CD1c-positive myeloid dendritic cell (primary cell): ENCODE measurements around the gene NFAT5.
"Not testable (repeated sequence)": the region's sequence is repeated elsewhere in the genome, so short reads cannot be mapped to it uniquely, and the experiment has no call there.

Experiments
- DNase-seq: peaks from one replicate; pipeline ENCODE4 v3.0.0-alpha.2; 2016; ENCODE audit errors: extremely low spot score

The NFAT5 gene

DNA sequence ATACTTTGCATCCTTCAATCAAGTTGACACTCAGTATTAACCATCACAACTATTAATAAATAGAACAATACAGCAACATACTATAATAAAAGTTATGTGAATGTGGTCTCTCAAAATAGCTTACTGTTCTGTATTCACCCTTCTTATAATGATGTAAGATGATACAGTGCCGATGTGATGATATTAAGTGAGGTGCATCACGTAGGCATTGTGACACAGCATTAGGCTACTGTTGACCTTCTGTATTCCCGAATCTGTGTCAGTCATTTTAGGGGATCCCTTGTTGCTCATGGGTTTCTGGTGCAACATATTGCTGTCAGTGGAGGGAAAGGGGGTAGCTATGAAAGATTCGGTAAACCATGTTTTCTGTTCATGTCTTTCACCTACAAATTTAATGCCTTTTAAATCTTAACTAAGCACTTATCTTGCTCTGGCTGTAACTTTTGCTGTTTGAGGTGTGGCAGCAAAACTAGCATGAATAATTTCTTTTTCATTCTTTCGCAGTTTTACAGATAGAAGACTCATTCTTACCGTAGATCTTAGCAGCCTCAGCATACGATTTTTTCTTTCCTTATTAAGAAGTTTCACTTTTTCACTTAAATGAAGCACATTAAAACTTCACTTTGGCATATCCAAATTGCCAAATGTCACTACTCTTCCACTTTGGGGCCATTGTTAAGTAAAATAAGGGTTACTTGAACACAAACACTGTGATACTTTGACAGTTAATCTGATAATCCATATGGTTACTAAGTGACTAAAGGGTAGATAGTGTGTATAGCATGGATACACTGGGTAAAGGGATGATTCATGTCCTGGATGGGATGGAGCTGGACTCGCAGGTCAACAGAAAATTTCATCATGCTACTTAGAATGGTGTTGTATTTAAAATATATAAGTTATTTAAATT is 29.6 kb downstream of the NFAT5 start:
- DNase-seq = no peak

DNA sequence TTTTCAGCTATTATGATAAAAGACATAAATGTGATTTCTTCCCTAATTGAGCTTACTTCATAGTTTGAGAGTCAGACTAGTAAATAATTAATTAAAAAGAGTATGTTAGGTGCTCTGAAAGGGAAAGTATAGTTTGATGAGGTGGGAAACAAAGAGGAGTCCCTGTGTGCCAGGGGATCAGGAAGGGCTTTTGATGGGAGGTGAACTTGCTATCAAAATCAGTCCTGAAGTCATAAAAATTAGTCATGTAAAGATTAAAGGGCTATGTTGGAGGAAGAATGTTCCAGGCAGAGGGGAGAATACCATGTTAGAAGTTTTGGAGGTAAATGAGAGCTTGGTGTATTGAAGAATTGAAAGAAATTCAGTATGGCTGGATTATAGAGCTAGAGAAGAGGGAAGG is 31.0 kb downstream of the NFAT5 start:
- DNase-seq = no peak

DNA sequence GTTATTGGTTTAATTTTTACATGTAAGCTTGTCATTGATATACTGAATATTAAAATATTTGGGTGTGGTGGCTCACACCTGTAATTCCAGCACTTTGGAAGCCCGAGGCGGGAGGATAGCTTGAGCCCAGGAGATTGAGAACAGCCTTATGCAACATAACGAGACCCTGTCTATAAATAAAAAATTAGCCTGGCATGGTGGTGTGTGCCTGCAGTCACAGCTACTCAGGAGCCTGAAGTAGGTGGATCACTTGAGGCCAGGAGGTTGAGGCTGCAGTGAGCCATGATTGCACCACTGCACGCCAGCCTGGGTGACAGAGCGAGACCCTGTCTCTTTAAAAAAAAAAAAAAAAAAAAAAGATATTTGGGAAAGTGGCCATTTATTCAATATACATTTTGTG is 32.3 kb downstream of the NFAT5 start:
- no peak for DNase-seq

DNA sequence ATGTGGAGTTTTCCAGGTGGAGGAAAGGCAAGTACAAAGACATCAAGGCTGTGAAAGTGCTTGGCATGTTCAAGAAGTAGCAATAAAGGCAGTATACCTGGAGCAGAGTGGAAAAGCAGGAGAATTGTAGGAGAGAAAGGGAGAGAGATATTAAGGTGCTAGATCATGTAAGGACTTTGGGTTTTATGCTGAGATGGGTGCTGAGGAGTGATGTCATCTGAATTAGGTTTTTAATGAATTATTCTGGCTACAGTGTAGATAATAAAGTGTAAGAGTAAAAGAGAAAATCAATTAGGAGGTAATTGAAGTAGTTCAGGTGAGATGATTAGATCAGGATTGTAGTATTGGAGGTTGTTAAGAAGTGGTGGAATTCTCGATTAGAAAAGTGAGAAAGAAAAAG is 34.0 kb downstream of the NFAT5 start:
- DNase-seq = no peak

DNA sequence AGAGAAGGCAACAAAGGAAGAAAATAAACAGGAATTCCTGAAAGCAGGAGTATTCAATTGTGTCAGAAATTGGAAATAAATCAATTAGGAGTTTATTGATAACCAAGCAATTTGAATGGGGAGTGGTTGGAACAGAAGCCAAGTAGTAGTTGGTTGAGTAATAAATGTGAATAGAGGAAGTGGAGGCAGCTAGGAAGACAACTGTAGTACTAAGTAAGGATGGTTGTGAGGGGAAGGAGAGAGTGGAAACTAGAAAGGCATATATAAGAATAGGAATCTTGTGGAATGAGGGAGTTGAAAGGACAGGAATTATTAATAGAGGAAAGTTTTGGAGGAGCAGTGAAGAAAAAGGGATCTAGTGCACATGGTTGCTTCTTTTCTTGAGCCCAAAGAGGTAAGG is 34.4 kb downstream of the NFAT5 start:
- DNase-seq = peak; percentile 24

DNA sequence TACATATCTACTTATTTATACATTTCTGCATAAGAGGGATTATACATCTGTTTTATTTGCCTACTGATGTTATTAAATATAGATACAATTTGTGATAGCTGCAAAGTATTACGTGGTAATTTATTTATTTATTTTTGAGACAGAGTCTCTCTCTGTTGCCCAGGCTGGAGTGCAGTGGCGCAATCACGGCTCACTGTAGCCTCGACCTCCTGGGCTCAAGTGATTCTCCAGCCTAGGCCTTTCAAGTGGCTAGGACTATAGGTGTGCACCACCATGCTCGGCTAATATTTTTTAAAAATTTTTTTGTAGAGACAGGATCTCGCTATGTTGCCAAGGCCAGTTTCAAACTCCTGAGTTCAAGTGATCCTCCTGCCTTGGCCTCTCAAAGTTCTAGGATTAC is 35.5 kb downstream of the NFAT5 start:
- no peak for DNase-seq

DNA sequence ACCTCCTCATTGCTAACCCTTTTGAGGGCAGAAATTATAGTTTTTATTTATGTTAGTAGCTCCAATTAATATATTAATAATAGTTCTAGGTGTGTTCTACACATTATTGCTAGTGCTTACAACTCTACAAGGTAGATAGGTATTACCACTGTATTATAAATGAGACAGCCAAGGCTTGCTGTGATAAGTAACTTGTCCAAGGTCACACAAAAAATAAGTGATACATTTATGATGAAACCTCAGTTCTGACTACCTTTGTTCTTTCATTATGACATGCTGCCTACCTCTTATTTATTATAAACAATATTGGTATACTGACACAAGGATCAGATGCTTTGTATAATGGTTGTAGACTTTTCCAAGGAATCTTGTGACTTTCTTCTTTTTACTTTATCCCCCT is 41.2 kb downstream of the NFAT5 start:
- DNase-seq = no peak

DNA sequence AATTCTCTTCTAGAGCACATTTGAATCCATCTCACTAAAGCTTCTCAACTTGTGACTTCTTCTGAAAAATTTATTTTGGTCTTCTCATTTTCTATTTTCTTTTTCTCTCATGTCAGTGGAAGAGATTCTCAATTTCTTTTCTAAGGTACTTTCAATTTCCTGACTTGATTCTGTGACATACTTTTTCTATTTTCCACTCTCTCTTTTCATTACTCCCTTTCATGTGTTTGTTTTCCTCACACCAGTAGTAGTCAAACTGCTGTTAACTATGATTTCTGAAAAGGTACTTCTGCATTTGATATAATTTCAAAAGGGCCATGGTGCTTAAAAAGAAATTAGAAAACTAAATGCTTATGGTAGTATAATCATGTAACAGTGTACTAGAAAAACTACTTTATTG is 41.9 kb downstream of the NFAT5 start:
- DNase-seq = no peak

DNA sequence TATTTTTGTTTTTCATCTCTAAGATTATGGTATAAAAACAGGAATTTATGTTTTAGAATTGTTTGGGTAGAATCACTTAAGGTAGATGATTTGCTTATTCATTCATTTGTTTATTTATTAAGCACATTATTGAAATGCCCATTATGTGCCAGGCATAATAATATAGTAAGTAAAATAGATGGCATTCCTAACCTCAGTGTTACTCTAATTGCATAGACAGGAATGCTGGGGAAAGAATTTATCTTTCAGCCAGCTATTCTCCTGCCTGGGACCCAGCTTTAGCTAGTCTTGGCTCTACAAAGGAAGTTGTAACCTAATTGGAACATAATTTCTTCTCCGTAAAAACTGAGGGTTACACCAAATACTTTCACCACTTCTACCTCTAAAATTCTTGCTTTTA is 44.6 kb downstream of the NFAT5 start:
- DNase-seq = no peak

DNA sequence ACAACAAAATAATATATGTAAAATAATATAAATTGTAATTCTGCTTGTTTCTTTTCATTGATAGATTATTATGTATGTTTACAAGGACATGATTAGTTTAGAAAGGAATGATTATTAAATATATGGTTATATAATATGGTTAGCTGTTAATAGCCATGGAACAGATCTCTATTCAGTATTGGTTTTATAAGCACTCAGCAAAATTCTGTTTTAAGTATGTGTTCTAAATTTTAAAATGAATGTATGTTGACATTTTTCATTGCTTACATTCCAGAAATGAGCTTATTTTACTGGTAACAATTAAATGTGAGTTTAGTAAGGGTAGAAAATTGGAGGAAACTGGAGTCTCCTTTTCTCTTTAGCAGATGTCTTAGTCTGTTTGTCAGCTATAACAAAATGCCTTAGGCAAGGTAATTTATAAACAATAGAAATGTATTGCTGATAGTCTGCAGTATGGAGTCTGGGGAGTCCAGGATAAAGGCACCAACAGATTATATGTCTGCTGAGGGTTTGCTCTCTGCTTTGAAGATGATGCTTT is 45.4 kb downstream of the NFAT5 start:
- DNase-seq = no peak

DNA sequence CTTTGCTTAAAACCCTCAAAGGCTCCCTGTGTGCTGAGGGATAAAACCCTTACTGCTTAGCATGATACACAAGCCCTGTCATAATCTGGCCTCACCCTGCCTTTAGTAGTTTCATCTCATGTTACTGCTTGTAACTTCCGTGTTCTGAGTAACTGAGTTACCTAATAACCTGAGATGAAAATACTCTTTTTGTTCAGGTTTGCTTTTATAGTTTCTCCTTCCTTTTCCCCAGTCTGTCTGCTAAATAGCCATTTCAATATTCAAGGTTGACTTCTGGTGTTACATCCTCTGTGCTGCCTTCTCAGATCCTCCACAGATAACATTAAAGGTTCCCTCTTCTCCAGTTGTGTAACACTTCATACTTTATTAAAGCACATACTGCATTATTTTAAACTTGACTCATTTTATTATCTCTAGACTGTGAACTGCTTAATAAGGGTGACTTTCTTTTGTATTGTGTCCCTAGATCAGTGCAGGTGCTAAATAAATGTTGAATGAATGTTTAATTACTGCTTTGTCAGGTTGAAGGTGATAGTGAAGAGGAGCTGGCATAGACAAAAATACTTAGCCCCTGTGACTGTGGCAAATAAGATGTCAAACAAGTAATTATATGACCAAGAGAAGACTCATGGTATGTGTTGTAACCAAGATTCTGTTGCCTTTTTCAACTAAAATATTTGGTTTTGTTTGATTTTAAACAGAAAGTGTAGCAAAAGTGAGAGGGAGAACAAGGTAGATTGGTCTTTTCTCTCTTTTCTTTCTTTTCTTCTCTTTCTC is 47.8 kb downstream of the NFAT5 start:
- peak; percentile 13 for DNase-seq

DNA sequence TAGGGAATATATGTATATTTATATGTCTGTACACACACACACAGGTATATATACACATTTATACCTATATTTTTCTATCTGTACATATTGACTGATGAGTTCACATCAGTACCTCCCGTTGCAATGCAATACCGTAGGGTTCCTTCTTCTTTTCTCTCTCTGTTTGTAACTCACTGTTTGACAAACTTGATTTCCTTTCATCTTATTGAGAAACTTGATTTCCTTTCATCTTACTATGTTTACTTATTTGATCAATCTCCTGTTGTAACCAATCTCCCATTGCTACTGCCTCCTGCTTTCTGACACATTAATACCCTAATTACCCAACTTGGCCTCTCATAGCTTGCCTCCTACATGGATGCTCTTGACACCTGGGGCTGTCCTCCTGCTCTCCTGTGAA is 49.8 kb downstream of the NFAT5 start:
- no peak for DNase-seq

DNA sequence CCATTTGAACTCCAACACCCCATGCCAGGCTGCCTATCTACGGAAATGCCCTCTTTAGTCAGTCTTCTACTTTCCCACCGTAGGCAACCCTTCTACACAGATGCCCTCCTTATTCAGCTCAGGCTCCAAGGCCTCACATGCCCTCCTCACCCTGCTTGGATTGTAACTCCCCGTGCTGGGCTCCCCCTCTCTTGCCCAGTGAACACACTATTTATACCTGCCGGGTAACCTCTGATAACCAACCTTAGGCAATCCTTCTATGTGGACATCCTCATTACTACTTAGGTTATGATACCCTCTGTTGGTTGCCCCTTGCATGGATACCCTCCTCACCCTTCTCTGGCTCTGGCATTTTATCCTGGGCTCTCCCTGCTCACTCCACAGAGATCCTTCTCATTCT is 50.3 kb downstream of the NFAT5 start:
- DNase-seq = no peak

DNA sequence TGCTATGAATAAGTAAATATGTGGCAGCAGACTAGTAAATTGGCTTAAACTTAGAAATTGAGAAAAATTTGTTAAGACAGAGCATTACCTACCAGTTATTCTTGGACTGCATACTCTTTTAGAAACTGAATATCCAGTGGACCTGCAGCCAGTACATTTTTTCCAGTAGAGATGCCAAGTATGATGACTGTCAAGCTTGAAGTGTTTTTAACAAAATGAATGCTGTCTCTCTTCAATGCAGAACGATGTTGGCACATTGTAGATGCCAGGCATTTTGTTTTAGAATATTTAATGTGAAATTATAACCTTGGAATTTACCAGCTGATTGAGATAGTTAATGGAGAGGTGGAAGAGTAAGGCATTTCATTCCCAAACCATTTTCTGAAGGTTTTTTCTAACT is 52.5 kb downstream of the NFAT5 start:
- no peak for DNase-seq

DNA sequence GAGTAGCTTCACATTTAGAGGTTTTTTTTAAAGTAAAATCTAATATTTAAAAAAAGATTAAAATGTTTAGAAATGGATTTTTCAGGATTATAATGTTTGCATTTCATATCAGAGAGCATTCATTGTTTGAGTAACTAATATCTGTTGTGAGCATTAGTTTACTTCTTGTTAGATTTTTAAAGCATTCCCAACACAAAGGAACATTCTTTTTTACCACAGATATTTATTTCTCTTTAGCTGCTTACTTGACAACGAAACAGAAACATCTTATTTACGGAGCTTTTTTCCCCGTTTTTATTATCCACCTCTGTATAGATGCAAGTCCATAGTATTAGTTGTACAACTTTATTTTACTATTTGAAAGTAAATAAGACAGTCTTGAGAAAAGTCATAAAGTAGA is 53.0 kb downstream of the NFAT5 start:
- no peak for DNase-seq

DNA sequence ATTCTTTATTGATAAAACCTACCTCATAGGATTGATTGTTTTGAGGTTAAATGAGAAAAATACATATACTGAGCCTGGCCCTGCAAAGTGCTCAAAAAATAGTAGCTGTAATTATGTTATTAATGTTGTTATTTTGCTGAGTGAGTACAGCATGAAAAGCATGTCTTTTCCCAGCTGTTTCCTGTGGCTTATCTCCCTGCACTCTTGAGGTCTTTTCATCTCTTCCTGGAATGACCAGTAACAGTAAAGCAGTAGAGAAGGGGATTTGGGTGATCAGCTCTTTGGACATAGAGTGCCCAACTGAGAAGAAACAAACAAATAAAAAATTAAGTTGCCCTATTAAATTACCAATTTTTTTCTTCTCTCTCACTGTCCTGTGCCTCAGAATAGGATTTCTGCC is 53.7 kb downstream of the NFAT5 start:
- DNase-seq = no peak

DNA sequence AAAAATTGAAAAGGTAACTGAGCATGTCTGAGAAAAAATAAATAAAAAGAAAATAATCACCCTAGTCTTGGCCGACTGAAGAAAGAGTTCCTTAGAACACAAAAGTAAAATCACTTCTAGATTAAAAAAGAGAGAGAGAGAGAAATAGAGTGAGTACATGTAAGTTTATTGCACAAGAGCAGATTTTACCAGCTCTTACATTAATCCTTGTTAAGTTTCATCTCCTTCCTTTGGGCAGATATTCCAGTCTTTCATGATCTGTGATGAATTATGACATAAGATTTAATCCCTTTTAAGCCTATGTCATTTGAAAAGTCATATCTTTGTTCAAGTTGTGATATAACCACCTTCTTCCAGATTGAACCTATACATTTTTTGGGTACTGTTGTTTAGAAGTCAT is 54.8 kb downstream of the NFAT5 start:
- no peak for DNase-seq

DNA sequence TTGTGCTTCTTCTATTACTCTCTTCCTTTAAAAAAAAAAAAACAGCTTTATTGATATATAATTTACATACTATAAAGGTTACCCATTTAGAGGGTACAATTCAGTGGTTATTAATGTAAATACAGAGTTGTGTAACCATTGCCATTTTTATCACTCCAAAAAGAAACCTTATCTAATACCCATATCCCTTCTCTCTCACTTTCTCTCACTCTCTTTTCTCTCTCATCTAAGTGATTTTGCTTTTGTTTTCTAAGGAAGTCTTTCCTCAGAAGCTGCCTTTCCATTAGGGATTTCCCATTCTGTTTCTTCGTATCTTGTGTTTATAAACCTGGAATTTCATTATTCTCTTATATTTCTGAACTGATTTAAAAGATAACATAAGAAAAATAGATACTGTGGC is 55.5 kb downstream of the NFAT5 start:
- DNase-seq = no peak

DNA sequence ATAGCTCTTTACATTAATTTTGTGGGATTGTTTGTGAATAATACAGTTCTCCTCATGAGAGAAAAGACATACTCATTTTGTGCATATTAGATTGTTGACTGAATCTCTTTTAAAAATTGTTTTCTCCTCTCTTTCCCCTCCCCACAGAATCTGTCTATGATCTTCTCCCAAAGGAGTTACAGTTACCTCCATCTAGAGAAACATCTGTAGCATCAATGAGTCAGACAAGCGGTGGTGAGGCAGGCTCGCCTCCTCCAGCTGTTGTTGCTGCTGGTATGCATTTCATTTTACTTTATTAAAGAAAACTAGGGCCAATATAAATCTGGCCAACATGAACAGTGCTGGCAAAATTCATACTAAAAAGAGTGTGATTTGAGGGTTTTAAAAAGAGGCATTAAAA is 60.5 kb downstream of the NFAT5 start:
- DNase-seq = no peak

DNA sequence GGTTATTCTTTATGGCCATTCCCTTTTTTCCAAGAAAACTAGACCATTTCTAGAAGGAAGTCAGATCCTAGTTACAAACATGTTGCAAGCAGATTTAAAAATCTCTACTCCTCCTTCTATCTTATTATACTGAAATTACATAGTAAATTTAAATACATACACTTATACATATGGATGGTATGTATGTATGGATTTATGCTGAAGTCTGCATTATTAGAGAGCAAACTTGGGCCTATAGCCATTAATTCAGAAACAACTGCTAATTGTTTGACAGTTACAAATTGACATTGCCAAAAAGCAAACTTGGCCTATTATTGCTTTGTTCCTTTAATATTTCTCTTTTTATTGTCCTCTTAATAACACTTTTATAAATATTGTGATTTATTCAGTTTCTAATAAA is 67.1 kb downstream of the NFAT5 start:
- DNase-seq = no peak

DNA sequence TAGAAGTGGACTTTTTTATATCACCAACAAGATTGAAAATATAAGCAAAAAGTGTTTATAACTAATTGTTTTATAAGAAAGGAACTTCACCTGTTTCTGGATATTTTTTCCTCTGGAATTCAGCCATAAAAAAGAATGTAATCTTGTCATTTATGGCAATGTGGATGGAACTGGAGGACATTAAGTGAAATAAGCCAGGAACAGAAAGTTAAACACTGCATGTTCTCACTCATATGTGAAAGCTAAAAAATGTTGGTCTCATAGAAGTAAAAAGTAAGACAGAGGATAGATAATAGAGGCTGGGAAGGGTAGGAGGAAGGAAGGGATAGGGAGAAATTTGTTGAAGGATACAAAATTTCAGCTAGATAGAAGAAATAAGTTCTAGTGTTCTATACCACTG is 67.6 kb downstream of the NFAT5 start:
- no peak for DNase-seq

DNA sequence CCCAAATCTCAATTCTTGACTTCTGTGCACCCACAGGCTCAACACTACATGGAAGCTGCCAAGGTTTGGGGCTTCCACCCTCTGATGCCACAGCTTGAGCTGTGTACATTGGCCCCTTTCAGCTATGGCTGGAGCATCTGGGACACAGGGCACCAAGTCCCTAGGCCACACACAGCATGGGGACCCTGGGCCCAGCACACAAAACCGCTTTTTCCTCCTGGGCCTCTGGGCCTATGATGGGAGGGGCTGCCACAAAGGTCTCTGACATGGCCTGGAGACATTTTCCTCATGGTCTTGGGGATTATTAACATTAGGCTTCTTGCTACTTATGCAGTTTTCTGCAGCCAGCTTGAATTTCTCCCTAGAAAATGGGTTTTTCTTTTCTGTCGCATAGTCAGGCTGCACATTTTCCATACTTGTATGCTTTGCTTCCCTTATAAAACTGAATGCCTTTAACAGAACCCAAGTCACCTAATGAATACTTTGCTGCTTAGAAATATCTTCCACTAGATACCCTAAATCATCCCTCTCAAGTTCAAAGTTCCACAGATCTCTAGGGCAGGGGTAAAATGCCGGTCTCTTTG is 70.9 kb downstream of the NFAT5 start:
- DNase-seq = not testable (repeated sequence)
